ENCODE results near the gene HSF4.

Gene HSF4

DNA sequence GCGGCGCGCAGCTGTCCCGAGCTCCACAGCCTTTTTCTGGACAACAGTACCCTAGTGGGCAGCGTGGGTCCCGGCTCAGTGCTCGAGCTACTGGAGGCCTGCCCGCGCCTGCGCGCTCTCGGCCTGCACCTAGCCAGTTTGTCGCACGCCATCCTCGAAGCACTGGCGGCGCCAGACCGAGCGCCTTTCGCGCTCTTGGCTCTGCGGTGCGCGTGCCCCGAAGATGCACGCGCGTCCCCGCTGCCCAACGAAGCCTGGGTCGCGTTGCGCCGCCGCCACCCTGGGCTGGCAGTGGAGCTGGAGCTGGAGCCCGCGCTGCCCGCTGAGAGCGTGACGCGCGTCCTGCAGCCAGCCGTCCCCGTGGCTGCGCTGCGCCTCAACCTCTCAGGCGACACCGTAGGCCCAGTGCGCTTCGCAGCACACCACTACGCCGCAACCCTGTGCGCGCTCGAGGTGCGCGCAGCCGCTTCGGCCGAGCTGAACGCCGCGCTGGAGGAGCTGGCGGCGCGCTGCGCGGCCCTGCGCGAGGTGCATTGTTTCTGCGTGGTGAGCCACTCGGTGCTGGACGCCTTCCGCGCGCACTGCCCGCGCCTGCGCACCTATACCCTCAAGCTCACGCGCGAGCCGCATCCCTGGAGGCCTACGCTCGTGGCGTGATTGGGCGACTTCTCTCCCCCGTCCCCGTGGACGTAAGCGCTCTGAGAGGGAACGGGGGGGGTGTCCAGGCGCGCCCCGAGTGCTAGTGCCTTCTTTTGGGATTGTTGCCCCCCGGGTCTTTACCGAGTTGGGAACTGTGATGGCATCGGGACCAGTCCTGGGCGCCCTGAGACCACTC, 1.2 kb upstream of the HSF4 start:
- peaks cover 36% of the 10 kb centered on the region for H3K4me1 ChIP-seq (ENCODE audit: control insufficient read depth, insufficient read depth, low read length)
- H3K4me3 ChIP-seq (ENCODE audit: low read length) = peak overlapping the region; percentile 63
- peak overlapping the region; percentile 84 for H3K4me2 ChIP-seq (ENCODE audit: low read length)
- no peak overlapping the region for H3K9ac ChIP-seq (ENCODE audit: low read depth, low read length)
- H3K27me3 ChIP-seq (ENCODE audit: control insufficient read depth, insufficient read depth, low read length) = peaks cover 18% of the 10 kb centered on the region
- H3K36me3 ChIP-seq (ENCODE audit: insufficient read depth, low read length) = no peaks in the 10 kb centered on the region
- no peaks in the 10 kb centered on the region for H3K9me3 ChIP-seq (replicated peaks; ENCODE audit: low read length)

DNA sequence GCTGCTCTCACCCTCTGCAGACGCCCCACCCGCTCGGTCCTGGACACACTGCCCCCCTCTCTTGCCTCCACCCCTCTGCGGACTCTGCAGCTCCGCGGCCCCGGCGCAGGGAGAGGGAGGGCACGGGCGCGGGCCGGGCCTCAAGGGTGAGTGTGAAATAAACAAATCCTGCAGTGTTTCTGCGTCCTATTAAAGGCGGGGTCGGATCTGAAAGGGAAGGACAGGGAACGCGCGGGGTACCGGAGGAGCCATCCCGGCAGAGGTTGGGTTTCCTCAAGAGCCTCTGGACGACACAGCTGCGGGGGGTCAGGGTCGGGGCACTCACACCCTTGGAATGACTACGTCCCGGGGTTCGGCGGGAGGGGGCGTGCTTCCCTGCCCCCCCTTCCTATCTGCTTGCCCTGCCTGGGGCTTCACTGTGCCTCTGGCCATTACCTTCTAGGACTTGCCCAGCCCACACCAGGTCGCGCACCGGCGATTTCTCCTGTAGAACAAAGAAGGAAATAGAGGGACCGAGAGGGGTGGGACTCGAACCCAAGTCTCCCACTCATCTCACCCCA, 466 bp upstream of the HSF4 start:
- Histone ChIP-seq H3K36me3 (ENCODE audit: insufficient read depth, low read length) (no peaks in the 10 kb centered on the region), H3K4me1 (ENCODE audit: control insufficient read depth, insufficient read depth, low read length) (peaks cover 34% of the 10 kb centered on the region), H3K4me2 (ENCODE audit: low read length) (peak overlapping the region; percentile 84), H3K27me3 (ENCODE audit: control insufficient read depth, insufficient read depth, low read length) (peaks cover 18% of the 10 kb centered on the region), H3K4me3 (ENCODE audit: low read length) (peak overlapping the region; percentile 63), H3K9ac (ENCODE audit: low read depth, low read length) (no peak overlapping the region), H3K9me3 (replicated peaks; ENCODE audit: low read length) (no peaks in the 10 kb centered on the region)

DNA sequence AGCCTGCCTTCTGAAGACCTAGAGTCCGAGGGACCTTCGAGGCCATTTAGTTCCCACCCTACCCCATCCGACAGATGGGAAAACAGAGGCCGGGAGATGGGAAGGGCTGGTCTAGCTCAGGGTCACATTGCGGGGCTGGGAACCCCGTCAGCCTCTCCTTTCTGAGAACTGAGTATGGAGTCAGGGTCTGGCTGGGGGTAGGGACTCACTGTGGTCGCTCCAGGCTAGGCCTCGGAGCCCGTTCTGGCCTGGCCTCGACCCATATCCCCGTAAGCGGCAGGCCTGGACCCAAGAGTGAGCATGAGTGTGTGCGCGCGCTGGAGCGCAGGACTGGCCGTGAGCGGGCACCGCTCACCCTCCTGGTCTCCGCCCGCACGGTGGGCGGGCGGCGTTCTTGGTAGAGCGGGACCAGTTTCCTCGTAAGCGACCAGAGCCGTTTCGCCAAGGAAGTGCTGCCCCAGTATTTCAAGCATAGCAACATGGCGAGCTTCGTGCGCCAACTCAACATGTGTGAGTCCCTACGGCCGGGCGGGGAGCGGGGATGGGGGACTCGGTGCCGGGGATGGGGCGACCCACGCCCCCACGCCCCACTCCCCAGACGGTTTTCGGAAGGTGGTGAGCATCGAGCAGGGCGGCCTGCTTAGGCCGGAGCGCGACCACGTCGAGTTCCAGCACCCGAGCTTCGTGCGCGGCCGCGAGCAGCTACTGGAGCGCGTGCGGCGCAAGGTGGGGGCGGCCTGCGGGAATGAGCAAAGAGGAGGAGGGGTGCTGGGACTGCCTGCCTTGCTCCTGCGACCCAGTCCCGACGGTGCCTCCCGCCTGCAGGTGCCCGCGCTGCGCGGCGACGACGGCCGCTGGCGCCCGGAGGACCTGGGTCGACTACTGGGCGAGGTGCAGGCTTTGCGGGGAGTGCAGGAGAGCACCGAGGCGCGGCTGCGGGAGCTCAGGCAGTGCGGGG, 855 bp downstream of the HSF4 start:
- H3K4me3 ChIP-seq (ENCODE audit: low read length) = no peak overlapping the region
- H3K36me3 ChIP-seq (ENCODE audit: insufficient read depth, low read length) = no peaks in the 10 kb centered on the region
- no peak overlapping the region for H3K9ac ChIP-seq (ENCODE audit: low read depth, low read length)
- peaks cover 46% of the 10 kb centered on the region for H3K4me1 ChIP-seq (ENCODE audit: control insufficient read depth, insufficient read depth, low read length)
- H3K4me2 ChIP-seq (ENCODE audit: low read length) = peak overlapping the region; percentile 76
- no peaks in the 10 kb centered on the region for H3K9me3 ChIP-seq (replicated peaks; ENCODE audit: low read length)
- peaks cover 18% of the 10 kb centered on the region for H3K27me3 ChIP-seq (ENCODE audit: control insufficient read depth, insufficient read depth, low read length)

DNA sequence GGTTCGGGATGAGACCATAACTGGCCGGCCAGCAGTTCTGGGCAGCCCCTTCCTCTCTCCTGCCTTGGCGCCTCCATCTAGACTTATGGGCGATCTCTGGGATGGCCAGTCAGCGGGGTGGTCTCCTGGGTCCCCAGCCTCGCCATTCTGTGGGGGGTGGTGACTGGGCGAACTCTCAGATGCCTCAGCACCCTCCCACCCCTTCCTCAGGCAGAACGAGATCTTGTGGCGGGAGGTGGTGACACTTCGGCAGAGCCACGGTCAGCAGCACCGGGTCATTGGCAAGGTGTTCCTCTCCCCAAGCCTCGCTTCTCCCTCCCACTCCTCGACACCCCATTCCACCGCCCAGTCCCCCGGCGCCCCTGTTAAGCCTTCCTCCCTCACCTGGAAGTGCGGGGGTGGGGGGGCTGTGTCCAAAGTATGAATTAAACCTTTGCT, 1.6 kb downstream of the HSF4 start:
- Histone ChIP-seq H3K36me3 (ENCODE audit: insufficient read depth, low read length) (no peaks in the 10 kb centered on the region), H3K4me3 (ENCODE audit: low read length) (no peak overlapping the region), H3K27me3 (ENCODE audit: control insufficient read depth, insufficient read depth, low read length) (peaks cover 18% of the 10 kb centered on the region), H3K9me3 (replicated peaks; ENCODE audit: low read length) (no peaks in the 10 kb centered on the region), H3K4me1 (ENCODE audit: control insufficient read depth, insufficient read depth, low read length) (peaks cover 49% of the 10 kb centered on the region), H3K9ac (ENCODE audit: low read depth, low read length) (no peak overlapping the region), H3K4me2 (ENCODE audit: low read length) (no peak overlapping the region)

DNA sequence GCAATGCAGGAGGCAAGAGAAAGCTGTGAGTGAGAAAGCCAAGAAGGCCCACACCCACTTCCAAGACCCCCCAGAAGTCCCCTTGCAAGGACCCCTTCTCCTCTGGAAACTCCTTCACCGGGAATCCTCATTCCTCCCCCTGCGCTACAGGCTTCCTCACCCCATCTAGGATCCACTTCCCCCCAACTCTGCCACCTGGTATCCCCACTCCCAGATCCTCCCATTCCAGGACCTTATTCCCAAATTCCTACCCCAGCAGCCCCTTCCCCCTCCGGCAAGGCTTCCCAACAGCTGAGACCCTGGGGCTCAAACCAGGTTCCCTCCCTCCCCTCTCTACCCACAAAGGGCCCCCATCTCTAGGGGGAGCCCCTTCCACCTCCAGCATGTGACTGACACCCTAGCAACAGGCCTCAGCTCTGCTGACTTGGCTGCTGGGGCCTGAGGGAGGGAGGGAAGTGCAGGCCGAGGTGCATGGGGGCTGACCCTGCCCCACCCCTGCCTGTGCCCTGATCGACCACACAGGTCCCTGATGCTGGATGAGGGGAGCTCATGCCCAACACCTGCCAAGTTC, 2.1 kb downstream of the HSF4 start:
- H3K9ac ChIP-seq (ENCODE audit: low read depth, low read length) = no peak overlapping the region
- no peaks in the 10 kb centered on the region for H3K36me3 ChIP-seq (ENCODE audit: insufficient read depth, low read length)
- no peak overlapping the region for H3K4me3 ChIP-seq (ENCODE audit: low read length)
- no peak overlapping the region for H3K4me2 ChIP-seq (ENCODE audit: low read length)
- no peaks in the 10 kb centered on the region for H3K9me3 ChIP-seq (replicated peaks; ENCODE audit: low read length)
- peaks cover 49% of the 10 kb centered on the region for H3K4me1 ChIP-seq (ENCODE audit: control insufficient read depth, insufficient read depth, low read length)
- peaks cover 18% of the 10 kb centered on the region for H3K27me3 ChIP-seq (ENCODE audit: control insufficient read depth, insufficient read depth, low read length)

DNA sequence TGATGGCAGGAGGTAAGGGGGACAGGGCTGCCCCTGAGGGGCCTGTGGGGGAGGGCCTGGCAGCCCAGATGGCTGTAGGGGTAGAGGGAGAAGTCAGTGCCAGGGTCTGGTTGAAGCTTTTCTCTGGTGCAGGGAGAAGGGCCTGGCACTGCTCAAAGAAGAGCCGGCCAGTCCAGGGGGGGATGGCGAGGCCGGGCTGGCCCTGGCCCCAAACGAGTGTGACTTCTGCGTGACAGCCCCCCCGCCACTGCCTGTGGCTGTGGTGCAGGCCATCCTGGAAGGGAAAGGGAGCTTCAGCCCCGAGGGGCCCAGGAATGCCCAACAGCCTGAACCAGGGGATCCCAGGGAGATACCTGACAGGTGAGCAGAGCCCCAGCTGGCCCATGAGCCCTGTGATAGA, 3.0 kb downstream of the HSF4 start:
- Histone ChIP-seq H3K4me3 (ENCODE audit: low read length) (no peak overlapping the region), H3K9me3 (replicated peaks; ENCODE audit: low read length) (no peaks in the 10 kb centered on the region), H3K4me2 (ENCODE audit: low read length) (no peak overlapping the region), H3K4me1 (ENCODE audit: control insufficient read depth, insufficient read depth, low read length) (peaks cover 49% of the 10 kb centered on the region), H3K9ac (ENCODE audit: low read depth, low read length) (no peak overlapping the region), H3K36me3 (ENCODE audit: insufficient read depth, low read length) (no peaks in the 10 kb centered on the region), H3K27me3 (ENCODE audit: control insufficient read depth, insufficient read depth, low read length) (peaks cover 16% of the 10 kb centered on the region)

DNA sequence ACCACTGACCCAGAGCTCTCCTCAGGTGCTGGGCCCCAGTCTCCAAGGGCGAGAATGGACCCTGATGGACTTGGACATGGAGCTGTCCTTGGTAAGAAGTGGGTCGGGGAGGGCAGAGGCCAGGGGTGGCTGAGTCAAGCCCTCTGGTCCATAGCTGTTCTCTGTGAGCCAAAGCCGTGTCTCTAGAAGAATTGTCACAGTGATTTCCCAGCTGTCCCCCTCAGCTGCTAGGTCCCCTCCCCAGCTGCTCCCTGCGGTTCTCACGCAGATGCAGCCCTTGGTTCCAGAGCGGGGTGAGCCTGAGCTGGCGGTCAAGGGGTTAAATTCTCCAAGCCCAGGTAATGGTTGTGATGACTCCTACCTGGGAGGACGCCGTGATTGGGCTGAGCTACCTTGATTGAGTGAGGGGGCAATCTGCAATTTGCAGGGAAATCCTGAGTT, 4.5 kb downstream of the HSF4 start:
- Histone ChIP-seq H3K27me3 (ENCODE audit: control insufficient read depth, insufficient read depth, low read length) (peaks cover 2% of the 10 kb centered on the region), H3K4me1 (ENCODE audit: control insufficient read depth, insufficient read depth, low read length) (peaks cover 46% of the 10 kb centered on the region), H3K9me3 (replicated peaks; ENCODE audit: low read length) (no peaks in the 10 kb centered on the region), H3K9ac (ENCODE audit: low read depth, low read length) (no peak overlapping the region), H3K4me2 (ENCODE audit: low read length) (no peak overlapping the region), H3K4me3 (ENCODE audit: low read length) (no peak overlapping the region), H3K36me3 (ENCODE audit: insufficient read depth, low read length) (no peaks in the 10 kb centered on the region)

DNA sequence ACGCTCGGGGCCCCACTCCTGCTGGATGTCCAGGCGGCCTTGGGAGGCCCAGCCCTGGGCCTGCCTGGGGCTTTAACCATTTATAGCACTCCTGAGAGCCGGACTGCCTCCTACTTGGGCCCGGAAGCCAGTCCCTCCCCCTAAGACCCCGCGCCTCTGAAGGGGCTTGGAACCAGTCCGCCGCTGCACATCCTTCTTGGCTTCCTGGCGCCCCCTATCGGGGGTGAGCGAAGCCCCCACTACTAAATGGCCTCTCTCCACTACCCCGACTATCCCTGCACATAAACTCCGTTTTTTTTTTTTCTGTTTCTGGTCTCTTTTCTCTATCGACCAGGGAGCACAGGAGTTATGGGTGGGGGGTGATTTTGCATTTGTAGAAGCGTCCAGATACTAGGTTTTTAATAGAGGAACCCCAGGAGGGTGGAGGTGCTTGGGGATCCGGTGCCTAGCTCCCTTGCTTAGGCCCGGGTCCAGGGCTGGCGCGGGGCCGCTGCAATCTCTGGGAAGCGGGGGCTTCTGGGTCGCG, 5.2 kb downstream of the HSF4 start:
- peak overlapping the region; percentile 86 for H3K4me2 ChIP-seq (ENCODE audit: low read length)
- peaks cover 47% of the 10 kb centered on the region for H3K4me1 ChIP-seq (ENCODE audit: control insufficient read depth, insufficient read depth, low read length)
- no peaks in the 10 kb centered on the region for H3K27me3 ChIP-seq (ENCODE audit: control insufficient read depth, insufficient read depth, low read length)
- no peaks in the 10 kb centered on the region for H3K36me3 ChIP-seq (ENCODE audit: insufficient read depth, low read length)
- no peaks in the 10 kb centered on the region for H3K9me3 ChIP-seq (replicated peaks; ENCODE audit: low read length)
- peak overlapping the region; percentile 73 for H3K4me3 ChIP-seq (ENCODE audit: low read length)
- H3K9ac ChIP-seq (ENCODE audit: low read depth, low read length) = peak overlapping the region; percentile 78

DNA sequence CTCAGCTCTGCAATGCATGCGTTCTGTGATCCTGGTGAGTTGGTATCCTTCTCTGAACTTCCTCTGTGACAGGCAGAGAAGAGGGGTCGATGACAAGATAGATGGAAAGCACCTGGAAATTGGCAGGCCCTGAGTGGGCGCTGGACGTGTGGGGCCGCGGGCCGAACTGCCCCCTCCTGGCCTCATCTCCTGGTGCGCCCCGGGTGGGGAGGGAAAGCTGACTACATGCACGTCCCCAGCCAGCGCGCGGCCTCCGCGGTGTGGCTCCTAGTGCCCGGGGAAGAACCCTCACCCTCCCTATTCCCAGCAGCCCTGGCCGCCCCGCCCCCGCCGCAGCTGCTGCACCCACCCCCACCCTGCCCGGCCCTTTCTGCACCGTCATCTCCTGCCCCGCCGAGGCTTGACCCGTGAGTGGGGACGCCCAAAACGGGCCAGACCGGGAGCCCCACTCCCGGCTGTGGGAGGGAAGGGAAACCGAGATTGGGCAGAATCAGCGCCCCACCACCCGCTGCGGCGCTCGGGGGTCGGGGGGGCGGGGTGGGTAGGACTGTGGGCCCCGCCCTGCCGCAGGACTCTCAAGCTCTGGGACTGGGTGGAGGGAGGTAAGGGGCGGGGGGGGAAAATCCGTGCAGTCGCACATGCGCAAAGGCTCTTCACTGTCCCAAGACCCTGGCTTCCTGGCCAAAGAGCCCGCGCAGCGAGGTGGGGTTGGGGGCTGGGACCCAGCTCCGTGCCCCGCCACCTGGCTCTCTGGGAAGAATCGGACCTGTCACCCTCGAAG, 5.8 kb downstream of the HSF4 start, which contains the start of gene NOL3:
NOL3 (plus strand) TSS at position 371 of the 781 bp plus-strand sequence.
- Histone ChIP-seq H3K27me3 (ENCODE audit: control insufficient read depth, insufficient read depth, low read length) (no peaks in the 10 kb centered on the region), H3K9ac (ENCODE audit: low read depth, low read length) (peak within 1 kb of the TSS; percentile 78), H3K36me3 (ENCODE audit: insufficient read depth, low read length) (no peaks in the 10 kb centered on the region), H3K9me3 (replicated peaks; ENCODE audit: low read length) (no peaks in the 10 kb centered on the region), H3K4me3 (ENCODE audit: low read length) (peak within 1 kb of the TSS; percentile 73), H3K4me1 (ENCODE audit: control insufficient read depth, insufficient read depth, low read length) (peaks cover 50% of the 10 kb centered on the region), H3K4me2 (ENCODE audit: low read length) (peak within 1 kb of the TSS; percentile 86)

DNA sequence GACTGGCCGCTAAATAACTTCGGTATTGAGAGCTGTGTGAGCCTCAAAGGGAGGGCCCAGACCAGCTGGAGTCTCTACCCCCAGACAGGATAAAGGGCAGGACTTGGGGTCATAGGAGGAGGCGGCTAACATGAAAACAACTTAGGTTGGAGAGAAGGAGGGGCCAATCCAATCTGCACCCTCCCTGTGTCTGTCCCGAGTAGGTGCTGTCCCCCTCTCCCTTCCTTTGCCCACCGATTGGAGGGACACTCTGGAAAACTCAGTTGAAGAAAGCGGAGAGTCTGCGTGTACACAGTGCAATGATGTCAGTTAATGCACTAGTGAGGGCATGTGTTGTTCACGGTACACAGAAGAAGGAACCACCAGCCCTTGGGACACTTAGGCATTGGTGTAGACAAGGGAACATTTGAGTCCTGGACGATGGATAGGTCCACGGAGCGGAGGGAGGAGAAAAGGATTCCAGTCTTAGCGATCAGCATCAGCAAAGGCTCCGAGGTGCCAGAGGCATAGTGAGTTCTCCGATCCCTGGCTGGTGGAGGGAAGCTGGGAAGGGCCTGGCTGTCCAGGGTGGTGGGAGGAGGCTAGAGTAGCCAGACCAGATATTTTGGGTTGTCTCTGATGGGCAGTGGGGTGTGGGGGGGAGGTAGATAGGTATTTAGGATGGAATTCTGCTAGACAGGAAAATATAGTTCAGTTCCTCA, 6.6 kb downstream of the HSF4 start:
- H3K27me3 ChIP-seq (ENCODE audit: control insufficient read depth, insufficient read depth, low read length) = no peaks in the 10 kb centered on the region
- peak overlapping the region; percentile 60 for H3K4me3 ChIP-seq (ENCODE audit: low read length)
- no peaks in the 10 kb centered on the region for H3K9me3 ChIP-seq (replicated peaks; ENCODE audit: low read length)
- peaks cover 51% of the 10 kb centered on the region for H3K4me1 ChIP-seq (ENCODE audit: control insufficient read depth, insufficient read depth, low read length)
- peak overlapping the region; percentile 86 for H3K4me2 ChIP-seq (ENCODE audit: low read length)
- no peaks in the 10 kb centered on the region for H3K36me3 ChIP-seq (ENCODE audit: insufficient read depth, low read length)
- H3K9ac ChIP-seq (ENCODE audit: low read depth, low read length) = peak overlapping the region; percentile 78

All from skeletal muscle satellite cell (primary cell).